GM12891 (cell line): ENCODE results near the gene ICA1.
"Not testable (repeated sequence)": the region's sequence is repeated elsewhere in the genome, so short reads cannot be mapped to it uniquely, and the experiment has no call there.

Source experiments
- DNase-seq: peaks from one replicate; pipeline ENCODE4 v3.0.0; 2011; ENCODE audit warnings: low spot score; ENCODE audit not compliant: insufficient read length
- FAIRE-seq: peaks from 2 replicates; lab custom pipeline; 2011; peaks lifted over from hg19 to GRCh38; lab: Jason Lieb, UNC
- PAX5 ChIP-seq: IDR thresholded peaks from 2 replicates; pipeline ENCODE4 v1.6.1; 2011; ENCODE audit warnings: low read length, moderate library complexity, mild to moderate bottlenecking; ENCODE audit not compliant: insufficient read depth, severe bottlenecking
- POLR2A ChIP-seq: IDR thresholded peaks from 2 replicates; pipeline ENCODE4 v1.6.1; 2011; ENCODE audit warnings: low read depth, low read length, control low read depth
- POLR2AphosphoS5 ChIP-seq: IDR thresholded peaks from 2 replicates; pipeline ENCODE4 v1.6.1; 2011; ENCODE audit warnings: low read depth, low read length, control low read depth
- POU2F2 ChIP-seq: IDR thresholded peaks from 2 replicates; pipeline ENCODE4 v1.6.1; 2011; ENCODE audit warnings: low read depth, mild to moderate bottlenecking, control low read depth, low read length, moderate library complexity
- SPI1 ChIP-seq: IDR thresholded peaks from 2 replicates; pipeline ENCODE4 v1.6.1; 2011; ENCODE audit warnings: low read depth, low read length, control low read depth
- TAF1 ChIP-seq: IDR thresholded peaks from 2 replicates; pipeline ENCODE4 v1.6.1; 2011; ENCODE audit warnings: low read depth, low read length, control low read depth

The ICA1 gene

GRCh38 chr7:8068892-8069686 is 192.9 kb downstream of the ICA1 start:
- FAIRE-seq (no peak), DNase-seq (no peak)
- TF ChIP-seq SPI1 (no peak), POLR2AphosphoS5 (no peak), PAX5 (no peak), POLR2A (no peak), TAF1 (no peak), POU2F2 (no peak)

GRCh38 chr7:8065356-8065813 is 196.6 kb downstream of the ICA1 start:
- no peak for TF ChIP-seq TAF1
- no peak for TF ChIP-seq SPI1
- TF ChIP-seq POLR2AphosphoS5 = no peak
- TF ChIP-seq POLR2A = no peak
- TF ChIP-seq PAX5 = no peak
- no peak for TF ChIP-seq POU2F2
- no peak for DNase-seq
- FAIRE-seq = no peak

- TF ChIP-seq SPI1 (no peak), POU2F2 (no peak), POLR2AphosphoS5 (no peak), PAX5 (no peak), TAF1 (no peak), POLR2A (no peak)
- FAIRE-seq = no peak
- no peak for DNase-seq
These were observed 197.1 kb downstream of the ICA1 start for GRCh38 chr7:8064828-8065227.

GRCh38 chr7:8063706-8064297 is 198.2 kb downstream of the ICA1 start:
- FAIRE-seq (no peak), DNase-seq (no peak)
- TF ChIP-seq TAF1 (no peak), POU2F2 (no peak), POLR2AphosphoS5 (no peak), PAX5 (no peak), SPI1 (no peak), POLR2A (no peak)

- DNase-seq, FAIRE-seq: not testable (repeated sequence)
These were observed 198.7 kb downstream of the ICA1 start for GRCh38 chr7:8063300-8063699.
